ENCODE data around the gene EEF2.

GRCh38 chr19:3958836-3959765 is 26.2 kb downstream of the EEF2 start:
- TF ChIP-seq, protein P1, sequence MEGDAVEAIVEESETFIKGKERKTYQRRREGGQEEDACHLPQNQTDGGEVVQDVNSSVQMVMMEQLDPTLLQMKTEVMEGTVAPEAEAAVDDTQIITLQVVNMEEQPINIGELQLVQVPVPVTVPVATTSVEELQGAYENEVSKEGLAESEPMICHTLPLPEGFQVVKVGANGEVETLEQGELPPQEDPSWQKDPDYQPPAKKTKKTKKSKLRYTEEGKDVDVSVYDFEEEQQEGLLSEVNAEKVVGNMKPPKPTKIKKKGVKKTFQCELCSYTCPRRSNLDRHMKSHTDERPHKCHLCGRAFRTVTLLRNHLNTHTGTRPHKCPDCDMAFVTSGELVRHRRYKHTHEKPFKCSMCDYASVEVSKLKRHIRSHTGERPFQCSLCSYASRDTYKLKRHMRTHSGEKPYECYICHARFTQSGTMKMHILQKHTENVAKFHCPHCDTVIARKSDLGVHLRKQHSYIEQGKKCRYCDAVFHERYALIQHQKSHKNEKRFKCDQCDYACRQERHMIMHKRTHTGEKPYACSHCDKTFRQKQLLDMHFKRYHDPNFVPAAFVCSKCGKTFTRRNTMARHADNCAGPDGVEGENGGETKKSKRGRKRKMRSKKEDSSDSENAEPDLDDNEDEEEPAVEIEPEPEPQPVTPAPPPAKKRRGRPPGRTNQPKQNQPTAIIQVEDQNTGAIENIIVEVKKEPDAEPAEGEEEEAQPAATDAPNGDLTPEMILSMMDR (conservative IDR thresholded peaks at IDR 0.05; ENCODE audit: low read length), result no peak
- TF ChIP-seq EZH2phosphoT487 (IDR thresholded peaks at IDR 0.05; ENCODE audit: borderline replicate concordance), result no peak

Measured in Loucy (cell line).